ENCODE data around the gene TBC1D4. TPM values are rescaled to one million over a fixed set of nuclear protein-coding genes. Genes with fewer than 3 reads are reported as not detected.

Gene TBC1D4
- total and polyA plus RNA-seq, 10 of the 15 experiments (the other 5 are each of a cell fraction or from before 2014, with no cell fraction given), result 11.0 to 38.6 (median 25.5) TPM

DNA sequence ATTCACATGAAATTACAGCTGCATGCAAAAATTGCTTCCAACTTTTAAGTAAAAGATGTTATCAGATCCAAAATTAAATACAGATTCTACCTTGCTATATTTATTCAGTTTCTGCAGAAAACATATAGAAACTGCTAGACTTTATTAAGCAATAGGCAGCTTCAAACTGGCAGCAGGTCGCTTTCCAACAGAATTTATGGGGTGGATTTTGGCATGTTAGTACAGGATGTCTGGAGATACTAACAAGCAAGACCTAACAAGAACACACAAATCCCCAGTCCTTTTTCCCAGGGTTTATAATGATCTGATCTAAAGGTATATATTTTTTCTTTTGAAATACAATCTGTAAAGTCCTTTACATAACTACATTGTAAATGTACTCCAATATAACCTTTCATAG, 27.5 kb downstream of the TBC1D4 start:
- ChIA-PET RAD21 (ENCODE audit: unreplicated experiment) (interaction anchor here (1.7 kb wide), 1 partner anchor 14 kb away, joined by 4 read pairs; no protein-coding TSS in a partner anchor), POLR2A (no interaction called here), CTCF (interaction anchor here (0.8 to 1.1 kb wide), 2 partner anchors 28 to 104 kb away, joined by 3 to 4 read pairs; partner anchors contain the start of gene TBC1D4), SMC1A (ENCODE audit: uncharacterized antibody, unreplicated experiment) (interaction anchor here (1.1 to 1.9 kb wide), 3 partner anchors 8 to 14 kb away, joined by 4 read pairs; no protein-coding TSS in a partner anchor)
- Histone ChIP-seq H2AFZ (ENCODE audit: control insufficient read depth, low read depth, low read length) (no peak overlapping the region), H4K20me1 (ENCODE audit: control insufficient read depth, insufficient read depth) (no peaks in the 10 kb centered on the region), H3K36me3 (ENCODE audit: control insufficient read depth in 2 of 2, insufficient read depth in 2 of 2, low read length in 1 of 2) (no peaks in the 10 kb centered on the region), H3K4me2 (ENCODE audit: control insufficient read depth, insufficient read depth) (no peak overlapping the region), H3K9me3 (replicated peaks; ENCODE audit: control insufficient read depth, insufficient read depth, low read length) (no peaks in the 10 kb centered on the region; the same call in 2 of the 3 replicates), H3K27ac (ENCODE audit: control insufficient read depth, insufficient read depth) (no peak overlapping the region), H3K79me2 (ENCODE audit: control insufficient read depth, insufficient read depth, low read length) (peaks cover 6% of the 10 kb centered on the region; the same call in 1 of the 2 replicates), H3K4me1 (ENCODE audit: control insufficient read depth, insufficient read depth, low read length) (peaks cover 19% of the 10 kb centered on the region), H3K27me3 (replicated peaks in 1 of 2; ENCODE audit: control insufficient read depth in 2 of 2, insufficient read depth in 2 of 2, low read length in 1 of 2) (no peaks in the 10 kb centered on the region), H3K4me3 (no peak overlapping the region), H3K9ac (ENCODE audit: control insufficient read depth, insufficient read depth, low read length) (no peak overlapping the region)
- WGBS (ENCODE audit: insufficient coverage, insufficient replicate concordance, low lambda C conversion rate, missing lambda C conversion rate), result 74% methylated on average over 1 of the region's 1 CpG
- DNase-seq (ENCODE audit: low read depth, low spot score), result no peak
- no TSS peak for BruUV-seq (replicated peaks)
- in situ Hi-C loops (cut with MboI), result no loop called here
- no peak for ATAC-seq
- intact Hi-C loops (cut with micrococcal nuclease; ENCODE audit: unreplicated experiment), result no loop called here
- TF ChIP-seq JUND (IDR thresholded peaks at IDR 0.05; ENCODE audit: low read depth, low read length), result no peak
- TF ChIP-seq CHD4 (IDR thresholded peaks at IDR 0.05), result no peak
- TF ChIP-seq TBL1XR1 (IDR thresholded peaks at IDR 0.05; ENCODE audit: low read depth, low read length), result no peak
- no peak for TF ChIP-seq NR2F1 (conservative IDR thresholded peaks at IDR 0.05)
- no peak for TF ChIP-seq MEF2B (IDR thresholded peaks at IDR 0.05; ENCODE audit: partially characterized antibody, poor library complexity, severe bottlenecking)
- no peak for TF ChIP-seq IKZF1 (conservative IDR thresholded peaks at IDR 0.05)
- no peak for TF ChIP-seq STAT1 (conservative IDR thresholded peaks at IDR 0.05)
- no peak for TF ChIP-seq SUZ12 (IDR thresholded peaks at IDR 0.05; ENCODE audit: unreplicated experiment)
- no peak for TF ChIP-seq EGR1 (IDR thresholded peaks at IDR 0.05; ENCODE audit: borderline replicate concordance in 1 of 2, low read depth in 2 of 2, low read length in 2 of 2)
- no peak for TF ChIP-seq SREBF1 (IDR thresholded peaks at IDR 0.05; ENCODE audit: low read length)
- no peak for TF ChIP-seq SP1 (IDR thresholded peaks at IDR 0.05; ENCODE audit: low read depth, low read length)
- TF ChIP-seq POLR2AphosphoS2 (IDR thresholded peaks at IDR 0.05; ENCODE audit: low read depth, low read length), result no peak
- TF ChIP-seq, protein P1, sequence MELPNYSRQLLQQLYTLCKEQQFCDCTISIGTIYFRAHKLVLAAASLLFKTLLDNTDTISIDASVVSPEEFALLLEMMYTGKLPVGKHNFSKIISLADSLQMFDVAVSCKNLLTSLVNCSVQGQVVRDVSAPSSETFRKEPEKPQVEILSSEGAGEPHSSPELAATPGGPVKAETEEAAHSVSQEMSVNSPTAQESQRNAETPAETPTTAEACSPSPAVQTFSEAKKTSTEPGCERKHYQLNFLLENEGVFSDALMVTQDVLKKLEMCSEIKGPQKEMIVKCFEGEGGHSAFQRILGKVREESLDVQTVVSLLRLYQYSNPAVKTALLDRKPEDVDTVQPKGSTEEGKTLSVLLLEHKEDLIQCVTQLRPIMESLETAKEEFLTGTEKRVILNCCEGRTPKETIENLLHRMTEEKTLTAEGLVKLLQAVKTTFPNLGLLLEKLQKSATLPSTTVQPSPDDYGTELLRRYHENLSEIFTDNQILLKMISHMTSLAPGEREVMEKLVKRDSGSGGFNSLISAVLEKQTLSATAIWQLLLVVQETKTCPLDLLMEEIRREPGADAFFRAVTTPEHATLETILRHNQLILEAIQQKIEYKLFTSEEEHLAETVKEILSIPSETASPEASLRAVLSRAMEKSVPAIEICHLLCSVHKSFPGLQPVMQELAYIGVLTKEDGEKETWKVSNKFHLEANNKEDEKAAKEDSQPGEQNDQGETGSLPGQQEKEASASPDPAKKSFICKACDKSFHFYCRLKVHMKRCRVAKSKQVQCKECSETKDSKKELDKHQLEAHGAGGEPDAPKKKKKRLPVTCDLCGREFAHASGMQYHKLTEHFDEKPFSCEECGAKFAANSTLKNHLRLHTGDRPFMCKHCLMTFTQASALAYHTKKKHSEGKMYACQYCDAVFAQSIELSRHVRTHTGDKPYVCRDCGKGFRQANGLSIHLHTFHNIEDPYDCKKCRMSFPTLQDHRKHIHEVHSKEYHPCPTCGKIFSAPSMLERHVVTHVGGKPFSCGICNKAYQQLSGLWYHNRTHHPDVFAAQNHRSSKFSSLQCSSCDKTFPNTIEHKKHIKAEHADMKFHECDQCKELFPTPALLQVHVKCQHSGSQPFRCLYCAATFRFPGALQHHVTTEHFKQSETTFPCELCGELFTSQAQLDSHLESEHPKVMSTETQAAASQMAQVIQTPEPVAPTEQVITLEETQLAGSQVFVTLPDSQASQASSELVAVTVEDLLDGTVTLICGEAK (IDR thresholded peaks at IDR 0.05; ENCODE audit: borderline replicate concordance), result no peak
- no peak for TF ChIP-seq KLF5 (IDR thresholded peaks at IDR 0.05; ENCODE audit: partially characterized antibody)
- FAIRE-seq, result no peak

All from GM12878 (cell line).